ENCODE data around the gene BNC1.

- TF ChIP-seq, protein P1, sequence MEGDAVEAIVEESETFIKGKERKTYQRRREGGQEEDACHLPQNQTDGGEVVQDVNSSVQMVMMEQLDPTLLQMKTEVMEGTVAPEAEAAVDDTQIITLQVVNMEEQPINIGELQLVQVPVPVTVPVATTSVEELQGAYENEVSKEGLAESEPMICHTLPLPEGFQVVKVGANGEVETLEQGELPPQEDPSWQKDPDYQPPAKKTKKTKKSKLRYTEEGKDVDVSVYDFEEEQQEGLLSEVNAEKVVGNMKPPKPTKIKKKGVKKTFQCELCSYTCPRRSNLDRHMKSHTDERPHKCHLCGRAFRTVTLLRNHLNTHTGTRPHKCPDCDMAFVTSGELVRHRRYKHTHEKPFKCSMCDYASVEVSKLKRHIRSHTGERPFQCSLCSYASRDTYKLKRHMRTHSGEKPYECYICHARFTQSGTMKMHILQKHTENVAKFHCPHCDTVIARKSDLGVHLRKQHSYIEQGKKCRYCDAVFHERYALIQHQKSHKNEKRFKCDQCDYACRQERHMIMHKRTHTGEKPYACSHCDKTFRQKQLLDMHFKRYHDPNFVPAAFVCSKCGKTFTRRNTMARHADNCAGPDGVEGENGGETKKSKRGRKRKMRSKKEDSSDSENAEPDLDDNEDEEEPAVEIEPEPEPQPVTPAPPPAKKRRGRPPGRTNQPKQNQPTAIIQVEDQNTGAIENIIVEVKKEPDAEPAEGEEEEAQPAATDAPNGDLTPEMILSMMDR (IDR thresholded peaks at IDR 0.05): no peak
- TF ChIP-seq POLR2A (IDR thresholded peaks at IDR 0.05): no peak
Observed at GRCh38 chr15:83304861-83305703, 20.6 kb upstream of the BNC1 start.

All from heart left ventricle (tissue), 13 donors.